Measurements from ENCODE around the gene HLA-DPA1. TPM values are rescaled to one million over a fixed set of nuclear protein-coding genes. Genes with fewer than 3 reads are reported as not detected.
A peak's percentile ranks its signal among the peaks of the same experiment; 100 is the strongest.

HLA-DPA1 gene
- total and polyA plus RNA-seq, 10 of the 15 experiments (the other 5 are each of a cell fraction or from before 2014, with no cell fraction given), result 508 to 1,640 (median 829) TPM

DNA sequence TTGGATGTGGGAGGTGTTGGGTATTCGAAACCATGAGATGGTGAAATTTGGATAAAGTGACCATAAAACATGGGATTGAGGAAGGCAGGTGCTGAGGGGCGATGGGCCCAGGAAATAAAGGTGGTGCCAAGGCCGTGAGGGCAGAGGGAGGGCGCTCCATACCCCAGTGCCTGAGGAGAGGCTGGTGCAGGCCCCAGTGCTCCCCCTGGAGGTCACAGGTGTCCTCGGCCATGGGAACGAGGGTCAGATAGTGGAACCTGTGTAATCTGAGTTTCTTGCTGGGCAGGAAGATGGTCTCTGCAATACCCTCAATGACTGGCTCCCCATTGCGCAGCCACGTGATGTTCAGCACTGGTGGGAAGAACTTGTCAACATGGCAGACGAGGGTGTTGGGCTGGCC, 18.5 kb upstream of the HLA-DPA1 start:
- H3K4me1 ChIP-seq (ENCODE audit: control insufficient read depth, insufficient read depth, low read length), result no peaks in the 10 kb centered on the region
- ATAC-seq (peak; percentile 95), DNase-seq (ENCODE audit: low read depth, low spot score) (no peak), FAIRE-seq (no peak)
- H2AFZ ChIP-seq (ENCODE audit: control insufficient read depth, low read depth, low read length), result no peak overlapping the region
- H3K79me2 ChIP-seq (ENCODE audit: control insufficient read depth, insufficient read depth, low read length), result no peaks in the 10 kb centered on the region
- ChIA-PET RAD21 (ENCODE audit: unreplicated experiment) (no interaction called here), CTCF (interaction anchor here (1.0 to 1.2 kb wide), 5 partner anchors 9 to 105 kb away, joined by 3 to 5 read pairs (median 4); no protein-coding TSS in a partner anchor), SMC1A (ENCODE audit: uncharacterized antibody, unreplicated experiment) (interaction anchor here (0.9 to 1.2 kb wide), 4 partner anchors 23 to 77 kb away, joined by 3 read pairs; no protein-coding TSS in a partner anchor), POLR2A (no interaction called here)
- H3K27me3 ChIP-seq (replicated peaks in 1 of 2; ENCODE audit: control insufficient read depth in 2 of 2, insufficient read depth in 2 of 2, low read length in 1 of 2), result no peaks in the 10 kb centered on the region
- no peak overlapping the region for H3K4me2 ChIP-seq (ENCODE audit: control insufficient read depth, insufficient read depth)
- no peak overlapping the region for H3K9ac ChIP-seq (ENCODE audit: control insufficient read depth, insufficient read depth, low read length)
- BruUV-seq (replicated peaks), result no TSS peak
- H4K20me1 ChIP-seq (ENCODE audit: control insufficient read depth, insufficient read depth), result no peaks in the 10 kb centered on the region
- in situ Hi-C loops (cut with MboI), result no loop called here
- 12% methylated on average over 9 of the region's 9 CpGs for WGBS (ENCODE audit: insufficient coverage, insufficient replicate concordance, low lambda C conversion rate, missing lambda C conversion rate)
- TF ChIP-seq SP1 (IDR thresholded peaks at IDR 0.05; ENCODE audit: low read depth, low read length) (no peak), YY1 (IDR thresholded peaks at IDR 0.05; ENCODE audit: low read depth, low read length) (peak; percentile 68), HDGF (IDR thresholded peaks at IDR 0.05) (peak; percentile 50; the same call in 1 of the 2 replicates), BCL11A (IDR thresholded peaks at IDR 0.05; ENCODE audit: low read depth, low read length) (no peak), PAX5 (IDR thresholded peaks at IDR 0.05; ENCODE audit: borderline replicate concordance, low read depth, low read length) (0 out of 2 replicates have a peak, but pooled peaks have one; percentile 22), RAD21 (IDR thresholded peaks at IDR 0.05; ENCODE audit: insufficient read depth, low read depth, low read length) (peak; percentile 58), RUNX3 (IDR thresholded peaks at IDR 0.05; ENCODE audit: low read length) (no peak), POLR2A (IDR thresholded peaks at IDR 0.05; ENCODE audit: low read depth, low read length) (0 out of 2 replicates have a peak, but pooled peaks have one; percentile 41), BACH1 (IDR thresholded peaks at IDR 0.05; ENCODE audit: borderline replicate concordance) (0 out of 2 replicates have a peak, but pooled peaks have one; percentile 21), SMC3 (IDR thresholded peaks at IDR 0.05; ENCODE audit: borderline replicate concordance, low read length) (peak; percentile 75; the same call in 1 of the 2 replicates), KAT2A (conservative IDR thresholded peaks at IDR 0.05; ENCODE audit: control insufficient read depth, low read depth, low read length) (no peak), TCF12 (IDR thresholded peaks at IDR 0.05; ENCODE audit: low read depth, low read length) (no peak), SMARCA5 (IDR thresholded peaks at IDR 0.05) (peak; percentile 58; the same call in 1 of the 2 replicates)
- TF ChIP-seq, protein P1, sequence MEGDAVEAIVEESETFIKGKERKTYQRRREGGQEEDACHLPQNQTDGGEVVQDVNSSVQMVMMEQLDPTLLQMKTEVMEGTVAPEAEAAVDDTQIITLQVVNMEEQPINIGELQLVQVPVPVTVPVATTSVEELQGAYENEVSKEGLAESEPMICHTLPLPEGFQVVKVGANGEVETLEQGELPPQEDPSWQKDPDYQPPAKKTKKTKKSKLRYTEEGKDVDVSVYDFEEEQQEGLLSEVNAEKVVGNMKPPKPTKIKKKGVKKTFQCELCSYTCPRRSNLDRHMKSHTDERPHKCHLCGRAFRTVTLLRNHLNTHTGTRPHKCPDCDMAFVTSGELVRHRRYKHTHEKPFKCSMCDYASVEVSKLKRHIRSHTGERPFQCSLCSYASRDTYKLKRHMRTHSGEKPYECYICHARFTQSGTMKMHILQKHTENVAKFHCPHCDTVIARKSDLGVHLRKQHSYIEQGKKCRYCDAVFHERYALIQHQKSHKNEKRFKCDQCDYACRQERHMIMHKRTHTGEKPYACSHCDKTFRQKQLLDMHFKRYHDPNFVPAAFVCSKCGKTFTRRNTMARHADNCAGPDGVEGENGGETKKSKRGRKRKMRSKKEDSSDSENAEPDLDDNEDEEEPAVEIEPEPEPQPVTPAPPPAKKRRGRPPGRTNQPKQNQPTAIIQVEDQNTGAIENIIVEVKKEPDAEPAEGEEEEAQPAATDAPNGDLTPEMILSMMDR (IDR thresholded peaks at IDR 0.05 in 2 of 3, conservative IDR thresholded peaks at IDR 0.05 in 1 of 3; ENCODE audit: control insufficient read depth in 2 of 3, extremely low read depth in 1 of 3, insufficient read depth in 1 of 3, low read depth in 3 of 3, low read length in 3 of 3), result peak; percentile 77 to 88 (median 80)
- TF ChIP-seq, protein P2, sequence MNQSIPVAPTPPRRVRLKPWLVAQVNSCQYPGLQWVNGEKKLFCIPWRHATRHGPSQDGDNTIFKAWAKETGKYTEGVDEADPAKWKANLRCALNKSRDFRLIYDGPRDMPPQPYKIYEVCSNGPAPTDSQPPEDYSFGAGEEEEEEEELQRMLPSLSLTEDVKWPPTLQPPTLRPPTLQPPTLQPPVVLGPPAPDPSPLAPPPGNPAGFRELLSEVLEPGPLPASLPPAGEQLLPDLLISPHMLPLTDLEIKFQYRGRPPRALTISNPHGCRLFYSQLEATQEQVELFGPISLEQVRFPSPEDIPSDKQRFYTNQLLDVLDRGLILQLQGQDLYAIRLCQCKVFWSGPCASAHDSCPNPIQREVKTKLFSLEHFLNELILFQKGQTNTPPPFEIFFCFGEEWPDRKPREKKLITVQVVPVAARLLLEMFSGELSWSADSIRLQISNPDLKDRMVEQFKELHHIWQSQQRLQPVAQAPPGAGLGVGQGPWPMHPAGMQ (IDR thresholded peaks at IDR 0.05; ENCODE audit: borderline replicate concordance), result no peak
- TF ChIP-seq, protein P3, sequence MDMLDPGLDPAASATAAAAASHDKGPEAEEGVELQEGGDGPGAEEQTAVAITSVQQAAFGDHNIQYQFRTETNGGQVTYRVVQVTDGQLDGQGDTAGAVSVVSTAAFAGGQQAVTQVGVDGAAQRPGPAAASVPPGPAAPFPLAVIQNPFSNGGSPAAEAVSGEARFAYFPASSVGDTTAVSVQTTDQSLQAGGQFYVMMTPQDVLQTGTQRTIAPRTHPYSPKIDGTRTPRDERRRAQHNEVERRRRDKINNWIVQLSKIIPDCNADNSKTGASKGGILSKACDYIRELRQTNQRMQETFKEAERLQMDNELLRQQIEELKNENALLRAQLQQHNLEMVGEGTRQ (IDR thresholded peaks at IDR 0.05; ENCODE audit: borderline replicate concordance, low read depth, low read length), result no peak
- no peak overlapping the region for H3K4me3 ChIP-seq
- H3K36me3 ChIP-seq (ENCODE audit: control insufficient read depth in 2 of 2, insufficient read depth in 2 of 2, low read length in 1 of 2), result peaks cover 0 to 2% of the 10 kb centered on the region in 2 experiments; a peak in 2 of 4 replicates
- no peaks in the 10 kb centered on the region; the same call in 2 of the 3 replicates for H3K9me3 ChIP-seq (replicated peaks; ENCODE audit: control insufficient read depth, insufficient read depth, low read length)
- intact Hi-C loops (cut with micrococcal nuclease; ENCODE audit: unreplicated experiment), result loop anchor here (2.0 kb wide), 1 partner anchor 77 kb away; no protein-coding TSS in a partner anchor
- H3K27ac ChIP-seq (ENCODE audit: control insufficient read depth, insufficient read depth), result no peak overlapping the region

Measured in GM12878 (cell line).